HepG2 (cell line): ENCODE measurements around the gene PRPF18. TPM values are rescaled to one million over a fixed set of nuclear protein-coding genes. Genes with fewer than 3 reads are reported as not detected.

Experiments used
- ATAC-seq: fragments of 200-7000 bp; cut with Tn5 transposase; 3 replicates; pipeline ENCODE4 v1.9.1; 2020; ENCODE audit warnings: mild to moderate bottlenecking, moderate library complexity
- BruUV-seq: library from RNA; stranded (reverse); fragments of 400-500 nt; replicated peaks from 2 replicates; lab custom pipeline; 2021; lab: Mats Ljungman, UMichigan
- CTCF ChIA-PET: fragments of 300-600 bp; formaldehyde crosslinking; extraction: SDS; loops from one replicate; lab custom pipeline; 2021; ENCODE audit warnings: low total read pairs, inconsistent platforms, low intra/inter-chr PET ratio; lab: Yijun Ruan, JAX
- POLR2A ChIA-PET: fragments of 350-600 bp; sonication (Branson Sonifier 250); formaldehyde crosslinking; loops from one replicate; lab custom pipeline; 2020; ENCODE audit warnings: antibody characterized with exemption, inconsistent platforms; lab: Yijun Ruan, JAX
- DNase-seq: peaks from one replicate; pipeline ENCODE4 v3.0.0-alpha.2; 2015; ENCODE audit warnings: low spot score
- FAIRE-seq: peaks from 3 replicates; lab custom pipeline; 2011; peaks lifted over from hg19 to GRCh38; lab: Jason Lieb, UNC
- H2AFZ ChIP-seq: one replicate; pipeline ENCODE4 v1.6.1; 2011; ENCODE audit warnings: low read length, inconsistent platforms
- H3K27ac ChIP-seq: fragments of 300-600 bp; 3 replicates; pipeline ENCODE4 v1.8.0; 2011; ENCODE audit warnings: mixed run types, mild to moderate bottlenecking, mixed read lengths, low read length, inconsistent platforms; ENCODE audit not compliant: insufficient read depth; ENCODE audit errors: extremely low read length
- H3K27me3 ChIP-seq, 2 experiments: fragments of 200-600 bp in 1 of 2; 2 replicates in 1 of 2; 3 replicates in 1 of 2; pipeline versions ENCODE4 v1.6.0 to v1.8.0; 2011; ENCODE audit warnings: low read length in 2 of 2, mild to moderate bottlenecking in 2 of 2, moderate library complexity in 2 of 2, inconsistent platforms in 1 of 2; ENCODE audit not compliant: insufficient read depth in 2 of 2, control insufficient read depth in 1 of 2
- H3K36me3 ChIP-seq, 2 experiments: fragments of 200-600 bp in 1 of 2; replicated peaks in 1 of 2; 2 replicates in 1 of 2; 3 replicates in 1 of 2; pipeline versions ENCODE4 v1.5.1 to v1.8.0; 2011; ENCODE audit warnings: low read length in 2 of 2, inconsistent platforms in 1 of 2; ENCODE audit not compliant: insufficient read depth in 2 of 2, control insufficient read depth in 1 of 2
- H3K4me1 ChIP-seq: 2 replicates; pipeline ENCODE4 v1.5.1; 2012; ENCODE audit warnings: low read length, inconsistent platforms; ENCODE audit not compliant: insufficient read depth
- H3K4me2 ChIP-seq: 2 replicates; pipeline ENCODE4 v1.6.0; 2011; ENCODE audit warnings: low read depth, low read length, inconsistent platforms
- H3K4me3 ChIP-seq, 3 experiments: fragments of 200-600 bp in 1 of 3; sonication (generic), shearing (Covaris generic) in 1 of 3; replicated peaks in 1 of 3; 2 replicates each; pipeline ENCODE4 v1.5.1; 2011 to 2016; ENCODE audit warnings: low read length in 3 of 3, inconsistent platforms in 2 of 3, low read depth in 2 of 3, mild to moderate bottlenecking in 2 of 3, control low read depth in 1 of 3, mixed read lengths in 1 of 3; ENCODE audit not compliant: insufficient read depth in 1 of 3
- H3K79me2 ChIP-seq: one replicate; pipeline ENCODE4 v1.6.1; 2011; ENCODE audit warnings: low read length, inconsistent platforms; ENCODE audit not compliant: insufficient read depth
- H3K9ac ChIP-seq: 2 replicates; pipeline ENCODE4 v1.6.0; 2011; ENCODE audit warnings: mild to moderate bottlenecking, low read depth, low read length, inconsistent platforms; ENCODE audit not compliant: insufficient read depth
- H3K9me3 ChIP-seq: 2 replicates; pipeline ENCODE4 v1.5.1; 2012; ENCODE audit warnings: mild to moderate bottlenecking, low read length
- H4K20me1 ChIP-seq: 2 replicates; pipeline ENCODE4 v1.6.0; 2011; ENCODE audit warnings: inconsistent platforms, mild to moderate bottlenecking, low read length, moderate library complexity; ENCODE audit not compliant: insufficient read depth
- JARID2 ChIP-seq: sonication (generic); formaldehyde crosslinking; IDR thresholded peaks from 2 replicates; pipeline ENCODE4 v1.8.1; 2023; ENCODE audit warnings: missing genetic modification reagents, inconsistent platforms; ENCODE audit not compliant: insufficient replicate concordance
- SMAD1 ChIP-seq: sonication (generic); formaldehyde crosslinking; IDR thresholded peaks from 2 replicates; pipeline ENCODE4 v1.4.0; 2020; ENCODE audit warnings: missing genetic modification reagents, low read depth, mild to moderate bottlenecking, borderline replicate concordance
- ZBTB40 ChIP-seq, 2 experiments: fragments of 450-650 bp in 1 of 2; sonication (generic) in 1 of 2; formaldehyde crosslinking in 1 of 2; IDR thresholded peaks; 2 replicates each; pipeline versions ENCODE4 v1.6.1 to v1.8.0; 2016 to 2022; ENCODE audit warnings: antibody characterized with exemption in 1 of 2, mild to moderate bottlenecking in 1 of 2, missing genetic modification reagents in 1 of 2
- ZNF260 ChIP-seq: sonication (generic); formaldehyde crosslinking; IDR thresholded peaks from 2 replicates; pipeline ENCODE4 v1.4.0; 2020; ENCODE audit warnings: missing genetic modification reagents, low read depth, mild to moderate bottlenecking, borderline replicate concordance
- ZNF318 ChIP-seq: sonication (generic); formaldehyde crosslinking; IDR thresholded peaks from 2 replicates; pipeline ENCODE4 v1.4.0; 2020; ENCODE audit warnings: mild to moderate bottlenecking, missing genetic modification reagents
- ZNF580 ChIP-seq: IDR thresholded peaks from 2 replicates; pipeline ENCODE4 v1.6.1; 2016; ENCODE audit warnings: low read depth, borderline replicate concordance
- WGBS: methylation state at CpG from one replicate; pipeline ENCODE4 v1.1.6; 2017; ENCODE audit warnings: low lambda C conversion rate; 5-methylcytosine and 5-hydroxymethylcytosine counted together
- in situ Hi-C: cut with HindIII; loops from 2 replicates; pipeline ENCODE4 v1.10.0; 2017; ENCODE audit warnings: low pct_unique_long_range_greater_than_20kb; ENCODE audit not compliant: extremely low pct_ligation_motif_present
- intact Hi-C: fragments of 100-400 bp; cut with micrococcal nuclease; formaldehyde crosslinking; loops from one replicate; pipeline ENCODE4 v1.10.0; 2022; ENCODE audit not compliant: unreplicated experiment
- polyA plus RNA-seq, 8 experiments: library from polyadenylated mRNA; depleted of rRNA in 3 of 8; stranded (reverse) in 7 of 8; unstranded in 1 of 8; fragments of >200 nt; fragmentation: Illumina TruSeq in 4 of 8; extraction: Trizol in 4 of 8; gene quantifications; 2 replicates each; pipeline versions ENCODE4 v1.2.1 to v1.2.3, GENCODE V29; 2011 to 2016; ENCODE audit warnings: low read depth in 4 of 8, missing spikeins in 1 of 8, mixed read lengths in 1 of 8; ENCODE audit not compliant: insufficient read depth in 1 of 8
- total RNA-seq, 5 experiments: library from RNA; depleted of rRNA; stranded (reverse); fragments of >200 nt; fragmentation: Illumina TruSeq; extraction: Trizol; gene quantifications; 2 replicates each; pipeline ENCODE4 v1.2.3, GENCODE V29; 2016; ENCODE audit warnings: low read depth in 1 of 5

Gene PRPF18
- total and polyA plus RNA-seq, 2 of the 13 experiments (the other 11 are each of a cell fraction or from before 2014, with no cell fraction given): 6.1 to 17.2 TPM

GRCh38 chr10:13650961-13651360 lies 64.2 kb downstream of the PRPF18 start:
- no peak overlapping the region for H2AFZ ChIP-seq
- H3K36me3 ChIP-seq: no peaks in the 10 kb centered on the region; a peak in 1 of 5 replicates
- FAIRE-seq (no peak), DNase-seq (no peak), ATAC-seq (no peak)
- no peaks in the 10 kb centered on the region for H3K79me2 ChIP-seq
- no peaks in the 10 kb centered on the region for H3K9me3 ChIP-seq
- no peaks in the 10 kb centered on the region for H3K4me1 ChIP-seq
- H3K27ac ChIP-seq: no peak overlapping the region
- in situ Hi-C loops (no loop called here), intact Hi-C loops (no loop called here)
- ChIA-PET POLR2A (no interaction called here), CTCF (no interaction called here)
- no peaks in the 10 kb centered on the region for H3K27me3 ChIP-seq
- BruUV-seq: no TSS peak
- H3K4me2 ChIP-seq: no peak overlapping the region
- no peaks in the 10 kb centered on the region for H4K20me1 ChIP-seq
- no peak overlapping the region for H3K9ac ChIP-seq
- 80% methylated on average over 5 of the region's 5 CpGs for WGBS
- no peak overlapping the region for H3K4me3 ChIP-seq
- TF ChIP-seq ZNF580 (CRISPR knock-in tag) (no peak), ZNF260 (CRISPR knock-in tag) (no peak), JARID2 (CRISPR knock-in tag) (no peak), ZNF318 (no peak), SMAD1 (CRISPR knock-in tag) (no peak), ZBTB40 (IDR thresholded peaks at IDR 0.05) (no peak), ZBTB40 (CRISPR knock-in tag; IDR thresholded peaks at IDR 0.05) (no peak)
